Stimulated activated CD8-positive, alpha-beta memory T cell treated with anti-CD3 and anti-CD28 coated beads, Interleukin-15, amount 100 ng/mL, for 48 hours (primary cell): ENCODE measurements around the gene PDLIM7.

Experiments used
- DNase-seq, 2 donors: peaks; one replicate each; pipeline ENCODE4 v3.0.0-alpha.2; 2020; ENCODE audit warnings: low read depth in 2 of 2

Gene PDLIM7

GRCh38 chr5:177474002-177474476 is 23.4 kb downstream of the PDLIM7 start:
- no peak for DNase-seq

GRCh38 chr5:177473443-177474001 is 23.9 kb downstream of the PDLIM7 start, which contains the start of gene DBN1:
TSS of gene DBN1 (minus strand) at chr5:177473634. CDS start at chr5:177473521, 113 bp downstream.
- DNase-seq, result peak in 1 of 2 donors; percentile 32

GRCh38 chr5:177472460-177473442 is 24.7 kb downstream of the PDLIM7 start:
- peak; percentile 81 to 82 for DNase-seq

GRCh38 chr5:177471610-177472356 is 25.6 kb downstream of the PDLIM7 start:
- peak; percentile 66 to 68 for DNase-seq

GRCh38 chr5:177470759-177471536 is 26.5 kb downstream of the PDLIM7 start:
- DNase-seq, result no peak

DNA sequence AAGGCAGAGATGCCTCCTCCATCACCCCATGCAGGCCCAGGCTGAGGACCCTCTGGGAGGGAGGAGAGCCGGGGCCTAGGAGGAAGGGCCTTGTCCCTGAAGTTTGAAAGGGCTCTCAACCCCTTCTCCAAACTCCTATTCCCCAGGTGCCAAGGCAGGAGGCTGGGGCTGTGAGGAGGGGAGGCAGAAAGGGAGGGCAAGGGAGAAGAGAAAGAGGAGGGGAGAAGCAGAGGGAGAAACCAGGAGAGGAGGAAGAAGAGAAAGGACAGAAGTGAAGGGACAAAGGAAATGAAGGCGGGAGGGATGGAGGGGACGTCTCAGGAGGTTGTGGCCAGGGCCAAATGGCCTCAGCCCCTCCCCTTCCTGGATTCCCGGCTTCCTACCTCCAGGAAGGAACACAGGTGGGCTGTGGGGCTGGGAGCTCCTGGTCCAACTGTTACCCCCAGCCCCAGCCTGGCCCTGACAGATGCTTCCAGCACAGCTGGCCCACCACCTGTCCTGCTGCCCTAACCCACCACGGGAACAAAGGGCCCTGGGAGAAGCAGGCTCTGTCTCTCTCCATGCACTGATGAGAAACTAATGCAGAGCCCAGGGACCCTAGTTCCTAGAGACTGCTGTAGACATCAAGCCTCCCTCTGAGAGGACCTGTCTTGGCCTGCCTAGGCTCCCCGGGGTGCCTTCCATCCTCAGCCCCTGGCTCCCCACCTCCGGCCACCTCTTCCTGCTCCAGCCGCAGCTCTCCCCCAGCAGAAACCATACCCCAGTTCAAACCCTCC is 27.5 kb downstream of the PDLIM7 start:
- DNase-seq, result no peak

- DNase-seq, result no peak
These were observed 28.4 kb downstream of the PDLIM7 start for GRCh38 chr5:177468685-177469628.

DNA sequence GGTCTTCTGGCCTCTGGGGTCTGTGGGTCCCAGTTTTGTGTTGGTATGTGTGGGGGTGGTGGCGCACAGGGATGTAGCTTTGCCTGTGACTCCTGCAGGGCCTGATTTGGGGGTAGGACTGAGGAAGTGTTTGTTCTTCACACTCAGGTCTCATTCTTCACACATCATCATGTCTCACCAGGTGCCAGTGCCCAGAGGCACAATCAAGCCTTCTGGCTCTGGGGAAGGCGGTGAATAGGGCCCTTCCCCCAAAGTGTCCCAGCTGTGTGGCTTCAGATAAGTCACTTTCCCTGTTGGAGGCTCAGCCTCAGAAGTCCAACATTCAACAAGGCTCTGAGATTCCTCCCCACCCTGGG is 29.1 kb downstream of the PDLIM7 start:
- no peak for DNase-seq

DNA sequence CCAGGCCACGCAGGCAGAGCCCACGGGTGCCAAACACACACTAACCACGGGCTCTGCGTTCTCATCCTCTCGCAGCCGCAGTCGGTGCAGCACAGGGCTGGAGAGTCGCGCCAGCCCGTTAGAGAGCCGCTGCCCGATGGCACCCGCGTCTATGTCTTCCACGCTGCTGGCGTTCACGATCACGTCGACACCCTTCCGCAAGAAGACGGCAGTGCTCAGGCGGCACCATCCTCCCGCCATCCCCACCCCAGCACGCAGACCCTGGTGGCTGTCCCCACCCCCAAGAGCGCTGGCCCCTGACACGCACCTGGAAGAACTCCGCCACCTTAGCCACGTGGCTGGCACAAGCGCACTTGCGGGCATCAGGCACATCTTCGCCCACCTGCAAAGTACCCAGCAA is 30.0 kb downstream of the PDLIM7 start:
- DNase-seq, result no peak

DNA sequence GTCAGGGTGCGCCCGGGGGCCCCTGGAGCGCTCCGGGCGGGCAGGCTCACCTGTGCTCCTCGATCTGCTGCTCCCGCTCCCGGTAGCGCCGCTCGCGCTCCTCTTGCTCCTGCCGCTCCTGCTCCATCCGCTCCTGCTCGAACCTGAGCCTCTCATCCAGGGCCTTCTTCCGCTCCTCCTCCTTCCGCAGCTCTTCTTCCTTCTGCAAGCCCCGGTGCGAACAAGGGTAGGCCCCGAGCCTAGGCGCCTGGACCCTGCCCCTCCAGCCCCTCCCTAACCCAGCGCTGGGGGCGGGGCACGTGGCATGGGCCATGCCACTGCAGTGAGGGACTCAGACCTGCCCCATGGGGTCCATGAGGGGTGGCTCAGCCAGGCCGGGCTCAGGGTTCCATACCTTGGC is 30.5 kb downstream of the PDLIM7 start:
- DNase-seq, result no peak

DNA sequence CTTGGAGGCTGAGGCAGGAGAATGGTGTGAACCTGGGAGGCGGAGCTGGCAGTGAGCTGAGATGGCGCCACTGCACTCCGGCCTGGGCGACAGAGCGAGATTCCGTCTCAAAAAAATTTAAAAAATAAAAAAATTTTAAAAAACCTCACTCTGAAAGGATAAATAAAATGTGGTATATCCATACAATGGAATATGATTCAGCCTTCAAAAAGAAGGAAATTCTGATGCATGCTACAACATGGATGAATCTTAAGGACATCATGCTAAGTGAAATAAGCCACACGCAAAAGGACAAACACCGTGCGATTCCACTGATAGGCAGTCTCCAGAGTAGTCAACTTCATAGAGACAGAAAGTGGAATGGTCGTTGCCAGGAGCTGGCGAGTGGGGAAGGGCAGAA is 32.4 kb downstream of the PDLIM7 start:
- no peak for DNase-seq

- DNase-seq, result no peak
These were observed 35.3 kb downstream of the PDLIM7 start for GRCh38 chr5:177462021-177462670.

GRCh38 chr5:177459819-177460628 is 37.4 kb downstream of the PDLIM7 start:
- DNase-seq, result no peak

- DNase-seq, result no peak
These were observed 38.0 kb downstream of the PDLIM7 start for GRCh38 chr5:177459357-177459756.

DNA sequence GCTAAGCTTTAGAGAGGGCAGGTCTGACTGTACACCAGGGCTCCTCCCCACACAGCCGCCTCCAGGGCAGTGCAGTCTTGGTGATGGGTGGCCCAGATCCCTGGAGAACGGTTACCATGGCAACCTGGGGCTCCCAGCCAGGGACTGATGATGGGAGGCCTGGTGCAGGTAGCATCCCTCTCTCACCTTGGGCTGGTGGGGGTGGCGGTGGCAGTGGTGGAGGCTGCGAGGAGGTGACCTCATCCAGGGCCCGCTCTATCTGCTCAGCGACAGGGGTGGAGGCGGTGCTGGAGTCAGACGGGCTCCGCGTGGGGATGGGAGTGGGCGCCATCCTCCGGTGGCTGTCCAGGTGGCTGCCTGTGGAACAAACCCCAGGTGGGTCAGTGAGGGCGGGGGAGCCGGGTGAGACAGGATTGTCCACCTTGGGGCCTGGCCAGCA is 38.5 kb downstream of the PDLIM7 start:
- DNase-seq, result no peak

- no peak for DNase-seq
These were observed 39.3 kb downstream of the PDLIM7 start for GRCh38 chr5:177457852-177458681.
